H4 (cell line): ENCODE data around the gene TXNL1. TPM values are rescaled to one million over a fixed set of nuclear protein-coding genes. Genes with fewer than 3 reads are reported as not detected.
"Not testable (repeated sequence)": the region's sequence is repeated elsewhere in the genome, so short reads cannot be mapped to it uniquely, and the experiment has no call there.

Experiments used
- DNase-seq: peaks from one replicate; pipeline ENCODE4 v3.0.0-alpha.2; 2015; ENCODE audit warnings: low spot score
- total RNA-seq: library from RNA; depleted of rRNA; stranded (reverse); fragments of >200 nt; shearing (Covaris generic); gene quantifications from 2 replicates; pipeline ENCODE4 v1.2.3, GENCODE V29; 2014

The TXNL1 gene
- total RNA-seq, 1 experiment from 2014 or later: 144 TPM

- DNase-seq: no peak
These were observed 7.1 kb upstream of the TXNL1 start for GRCh38 chr18:56645415-56646016.

- no peak for DNase-seq
These were observed 5.0 kb upstream of the TXNL1 start for GRCh38 chr18:56643381-56643780.

- peak; percentile 44 for DNase-seq
These were observed 3.4 kb upstream of the TXNL1 start for GRCh38 chr18:56641714-56642337.

- DNase-seq: no peak
These were observed 1.2 kb upstream of the TXNL1 start for GRCh38 chr18:56639571-56639970.

- no peak for DNase-seq
These were observed 651 bp upstream of the TXNL1 start for GRCh38 chr18:56639104-56639381.

- no peak for DNase-seq
These were observed 621 bp downstream of the TXNL1 start for GRCh38 chr18:56637711-56638231.

- no peak for DNase-seq
These were observed 1.2 kb downstream of the TXNL1 start for GRCh38 chr18:56637176-56637575.

- no peak for DNase-seq
These were observed 3.4 kb downstream of the TXNL1 start for GRCh38 chr18:56635007-56635406.

GRCh38 chr18:56632070-56633022, 6.0 kb downstream of the TXNL1 start:
- DNase-seq: no peak

GRCh38 chr18:56627991-56628390, 10.4 kb downstream of the TXNL1 start:
- DNase-seq: no peak

GRCh38 chr18:56615738-56616520, 22.5 kb downstream of the TXNL1 start:
- DNase-seq: no peak

- no peak for DNase-seq
These were observed 31.8 kb downstream of the TXNL1 start for GRCh38 chr18:56606618-56607017.

GRCh38 chr18:56598422-56598821, 40.0 kb downstream of the TXNL1 start:
- DNase-seq: no peak

- DNase-seq: no peak
These were observed 44.5 kb downstream of the TXNL1 start for GRCh38 chr18:56593906-56594305.

- DNase-seq: no peak
These were observed 58.4 kb downstream of the TXNL1 start for GRCh38 chr18:56580026-56580425.

GRCh38 chr18:56579451-56579850, 58.9 kb downstream of the TXNL1 start:
- DNase-seq: no peak

- DNase-seq: no peak
These were observed 61.4 kb downstream of the TXNL1 start for GRCh38 chr18:56576826-56577573.

GRCh38 chr18:56575819-56576663, 62.4 kb downstream of the TXNL1 start:
- peak; percentile 28 for DNase-seq

GRCh38 chr18:56574861-56575260, 63.5 kb downstream of the TXNL1 start:
- DNase-seq: no peak

- not testable (repeated sequence) for DNase-seq
These were observed 66.1 kb downstream of the TXNL1 start for GRCh38 chr18:56572267-56572666.
